Common myeloid progenitor, CD34-positive (primary cell): ENCODE results near the gene LRMDA.

Experiments
- CTCF ChIA-PET: fragments of 350-600 bp; sonication (Branson Sonifier 250); formaldehyde crosslinking; loops from one replicate; lab custom pipeline; 2021; ENCODE audit warnings: antibody characterized with exemption; lab: Charles Lee
- POLR2A ChIA-PET: fragments of 350-600 bp; sonication (Branson Sonifier 250); formaldehyde crosslinking; loops from one replicate; lab custom pipeline; 2021; ENCODE audit warnings: antibody characterized with exemption; lab: Charles Lee
- DNase-seq, 3 donors: peaks; one replicate each; pipeline versions ENCODE4 v3.0.0 to v3.0.0-alpha.2; 2013
- H3K27ac ChIP-seq, 2 experiments: 1 replicate in 1 of 2; 2 replicates in 1 of 2; pipeline ENCODE4 v1.7.0; 2013; ENCODE audit warnings: inconsistent platforms in 2 of 2, low read length in 2 of 2, mild to moderate bottlenecking in 2 of 2, low read depth in 1 of 2, moderate library complexity in 1 of 2; ENCODE audit not compliant: severe bottlenecking in 2 of 2, insufficient read depth in 1 of 2, poor library complexity in 1 of 2
- H3K27me3 ChIP-seq, 5 experiments: replicated peaks in 2 of 5; 1 replicate in 3 of 5; 2 replicates in 2 of 5; pipeline versions ENCODE4 v1.6.1 to v1.7.0; 2013; ENCODE audit warnings: low read length in 4 of 5, mild to moderate bottlenecking in 2 of 5, moderate library complexity in 2 of 5, inconsistent platforms in 1 of 5; ENCODE audit not compliant: insufficient read depth in 5 of 5, control insufficient read depth in 4 of 5
- H3K36me3 ChIP-seq, 4 experiments: 1 replicate in 2 of 4; 2 replicates in 2 of 4; pipeline versions ENCODE4 v1.6.1 to v1.7.0; 2013; ENCODE audit warnings: low read length in 3 of 4, control low read depth in 1 of 4, mild to moderate bottlenecking in 1 of 4; ENCODE audit not compliant: control insufficient read depth in 4 of 4, insufficient read depth in 4 of 4
- H3K4me1 ChIP-seq, 4 experiments: 1 replicate in 3 of 4; 2 replicates in 1 of 4; pipeline versions ENCODE4 v1.6.1 to v1.7.1; 2013; ENCODE audit warnings: low read length in 3 of 4, mild to moderate bottlenecking in 3 of 4, control low read depth in 1 of 4, inconsistent platforms in 1 of 4, moderate library complexity in 1 of 4; ENCODE audit not compliant: control insufficient read depth in 4 of 4, insufficient read depth in 4 of 4; ENCODE audit errors: control extremely low read depth in 1 of 4
- H3K4me3 ChIP-seq, 7 experiments: 1 replicate in 4 of 7; 2 replicates in 3 of 7; pipeline versions ENCODE4 v1.5.1 to v1.7.0; 2013; ENCODE audit warnings: mild to moderate bottlenecking in 7 of 7, low read length in 6 of 7, moderate library complexity in 6 of 7, inconsistent platforms in 2 of 7, low read depth in 2 of 7, control low read depth in 1 of 7; ENCODE audit not compliant: insufficient read depth in 4 of 7, control insufficient read depth in 1 of 7; ENCODE audit errors: extremely low read depth in 1 of 7
- H3K9me3 ChIP-seq, 5 experiments: 1 replicate in 4 of 5; 2 replicates in 1 of 5; pipeline versions ENCODE4 v1.6.1 to v1.7.1; 2013; ENCODE audit warnings: low read length in 4 of 5, mild to moderate bottlenecking in 2 of 5, inconsistent platforms in 1 of 5, low read depth in 1 of 5, moderate library complexity in 1 of 5; ENCODE audit not compliant: control insufficient read depth in 4 of 5, insufficient read depth in 2 of 5; ENCODE audit errors: control extremely low read depth in 1 of 5
- WGBS: methylation state at CpG from one replicate; pipeline ENCODE4 v1.1.5; 2013; ENCODE audit not compliant: insufficient coverage; 5-methylcytosine and 5-hydroxymethylcytosine counted together

LRMDA gene

GRCh38 chr10:75962395-75963061 is 531.1 kb downstream of the LRMDA start:
- no peak for DNase-seq
- no peaks in the 10 kb centered on the region for H3K27me3 ChIP-seq
- no peak overlapping the region for H3K27ac ChIP-seq
- no peaks in the 10 kb centered on the region for H3K4me1 ChIP-seq
- 100% methylated on average over 3 of the region's 5 CpGs for WGBS
- no peak overlapping the region for H3K4me3 ChIP-seq
- H3K9me3 ChIP-seq: no peaks in the 10 kb centered on the region
- ChIA-PET POLR2A (no interaction called here), CTCF (no interaction called here)
- H3K36me3 ChIP-seq: no peaks in the 10 kb centered on the region

GRCh38 chr10:75967491-75967890 is 536.1 kb downstream of the LRMDA start:
- 100% methylated on average over 5 of the region's 7 CpGs for WGBS
- no peak for DNase-seq
- Histone ChIP-seq H3K27ac (no peak overlapping the region), H3K9me3 (no peaks in the 10 kb centered on the region), H3K4me3 (no peak overlapping the region), H3K4me1 (peaks cover 0 to 6% (median 1%) of the 10 kb centered on the region in 4 experiments), H3K27me3 (no peaks in the 10 kb centered on the region), H3K36me3 (no peaks in the 10 kb centered on the region)
- POLR2A ChIA-PET: no interaction called here
- CTCF ChIA-PET: no interaction called here

GRCh38 chr10:75969031-75969430 is 537.6 kb downstream of the LRMDA start:
- Histone ChIP-seq H3K27me3 (no peaks in the 10 kb centered on the region), H3K9me3 (no peaks in the 10 kb centered on the region), H3K4me1 (peaks cover 0 to 6% (median 3%) of the 10 kb centered on the region in 4 experiments), H3K36me3 (no peaks in the 10 kb centered on the region), H3K4me3 (no peak overlapping the region), H3K27ac (no peak overlapping the region)
- POLR2A ChIA-PET: no interaction called here
- no peak for DNase-seq
- 100% methylated on average over 2 of the region's 2 CpGs for WGBS
- CTCF ChIA-PET: interaction anchor here (1.7 kb wide), 1 partner anchor 11 kb away, joined by 5 read pairs; no protein-coding TSS in a partner anchor

- Histone ChIP-seq H3K9me3 (no peaks in the 10 kb centered on the region), H3K4me1 (peaks cover 0 to 6% (median 3%) of the 10 kb centered on the region in 4 experiments), H3K27me3 (no peaks in the 10 kb centered on the region), H3K27ac (no peak overlapping the region), H3K4me3 (no peak overlapping the region), H3K36me3 (no peaks in the 10 kb centered on the region)
- peak in 2 of 3 donors; percentile 2 to 10 for DNase-seq
- WGBS: 100% methylated on average over 2 of the region's 4 CpGs
- ChIA-PET CTCF (interaction anchor here (2.1 kb wide), 1 partner anchor 14 kb away, joined by 7 read pairs; no protein-coding TSS in a partner anchor), POLR2A (no interaction called here)
Observed at GRCh38 chr10:75971402-75972211, 540.2 kb downstream of the LRMDA start.

- 77% methylated on average over 5 of the region's 6 CpGs for WGBS
- H3K4me3 ChIP-seq: no peak overlapping the region
- ChIA-PET POLR2A (no interaction called here), CTCF (interaction anchor here (0.6 kb wide), 1 partner anchor 431 kb away, joined by 3 read pairs; no protein-coding TSS in a partner anchor)
- no peaks in the 10 kb centered on the region for H3K36me3 ChIP-seq
- peaks cover 0 to 6% (median 3%) of the 10 kb centered on the region in 4 experiments for H3K4me1 ChIP-seq
- DNase-seq: peak in 1 of 3 donors; percentile 22
- H3K27ac ChIP-seq: no peak overlapping the region
- H3K27me3 ChIP-seq: no peaks in the 10 kb centered on the region
- H3K9me3 ChIP-seq: no peaks in the 10 kb centered on the region
Observed at GRCh38 chr10:75972491-75973276, 541.3 kb downstream of the LRMDA start.

- no peaks in the 10 kb centered on the region for H3K9me3 ChIP-seq
- DNase-seq: no peak
- no peaks in the 10 kb centered on the region for H3K36me3 ChIP-seq
- ChIA-PET POLR2A (no interaction called here), CTCF (interaction anchor here (1.2 kb wide), 1 partner anchor 14 kb away, joined by 3 read pairs; no protein-coding TSS in a partner anchor)
- H3K27ac ChIP-seq: no peak overlapping the region
- no peak overlapping the region for H3K4me3 ChIP-seq
- no peaks in the 10 kb centered on the region for H3K27me3 ChIP-seq
- H3K4me1 ChIP-seq: peaks cover 0 to 6% (median 3%) of the 10 kb centered on the region in 4 experiments
Observed at GRCh38 chr10:75974080-75974479, 542.7 kb downstream of the LRMDA start.
